ENCODE results near the gene EHBP1. TPM values are rescaled to one million over a fixed set of nuclear protein-coding genes. Genes with fewer than 3 reads are reported as not detected.
"Not testable (repeated sequence)": the region's sequence is repeated elsewhere in the genome, so short reads cannot be mapped to it uniquely, and the experiment has no call there.

EHBP1 gene
- total and polyA plus RNA-seq, 4 experiments from 2014 or later, result 9.2 to 31.9 (median 21.0) TPM

- Mint-ChIP-seq H3K4me3 (no peak overlapping the region), H3K36me3 (no peaks in the 10 kb centered on the region), H3K27me3 (no peaks in the 10 kb centered on the region), H3K9me3 (no peaks in the 10 kb centered on the region), H3K4me1 (peaks cover 0 to 15% (median 12%) of the 10 kb centered on the region in 4 donors), H3K27ac (no peak overlapping the region)
- ChIA-PET POLR2A (ENCODE audit: partially characterized antibody) (no interaction called here), CTCF (ENCODE audit: partially characterized antibody) (no interaction called here)
- Histone ChIP-seq H3K27ac (ENCODE audit: low read depth, low read length) (no peak overlapping the region), H3K9me3 (ENCODE audit: control insufficient read depth in 1 of 2, low read length in 2 of 2) (no peaks in the 10 kb centered on the region), H3K4me1 (ENCODE audit: insufficient read depth, low read length) (no peaks in the 10 kb centered on the region), H3K4me3 (ENCODE audit: low read length in 2 of 2) (no peak overlapping the region), H3K27me3 (ENCODE audit: insufficient read depth, low read length) (no peaks in the 10 kb centered on the region), H3K36me3 (ENCODE audit: insufficient read depth, low read length) (no peaks in the 10 kb centered on the region)
- no peak for DNase-seq
- intact Hi-C loops (cut with micrococcal nuclease), result no loop called here
Measured at GRCh38 chr2:62741954-62742722, 36.6 kb downstream of the EHBP1 start.

GRCh38 chr2:62743506-62743905 is 38.0 kb downstream of the EHBP1 start:
- Histone ChIP-seq H3K4me3 (ENCODE audit: low read length in 2 of 2) (no peak overlapping the region), H3K27me3 (ENCODE audit: insufficient read depth, low read length) (no peaks in the 10 kb centered on the region), H3K27ac (ENCODE audit: low read depth, low read length) (no peak overlapping the region), H3K36me3 (ENCODE audit: insufficient read depth, low read length) (no peaks in the 10 kb centered on the region), H3K4me1 (ENCODE audit: insufficient read depth, low read length) (no peaks in the 10 kb centered on the region), H3K9me3 (ENCODE audit: control insufficient read depth in 1 of 2, low read length in 2 of 2) (no peaks in the 10 kb centered on the region)
- no peak overlapping the region for H3K27ac Mint-ChIP-seq
- no peak for DNase-seq
- intact Hi-C loops (cut with micrococcal nuclease), result no loop called here
- no peaks in the 10 kb centered on the region for H3K27me3 Mint-ChIP-seq
- ChIA-PET POLR2A (ENCODE audit: partially characterized antibody) (no interaction called here), CTCF (ENCODE audit: partially characterized antibody) (no interaction called here)
- peaks cover 0 to 15% (median 7%) of the 10 kb centered on the region in 4 donors for H3K4me1 Mint-ChIP-seq
- peaks cover 4 to 6% of the 10 kb centered on the region in 2 donors for H3K36me3 Mint-ChIP-seq
- H3K9me3 Mint-ChIP-seq, result peaks cover 0 to 3% (median 0%) of the 10 kb centered on the region in 8 donors
- H3K4me3 Mint-ChIP-seq, result no peak overlapping the region

GRCh38 chr2:62744603-62745002 is 39.1 kb downstream of the EHBP1 start:
- no peak overlapping the region for H3K4me3 Mint-ChIP-seq
- Histone ChIP-seq H3K27me3 (ENCODE audit: insufficient read depth, low read length) (no peaks in the 10 kb centered on the region), H3K4me3 (ENCODE audit: low read length in 2 of 2) (no peak overlapping the region), H3K9me3 (ENCODE audit: control insufficient read depth in 1 of 2, low read length in 2 of 2) (no peaks in the 10 kb centered on the region), H3K27ac (ENCODE audit: low read depth, low read length) (no peak overlapping the region), H3K36me3 (ENCODE audit: insufficient read depth, low read length) (no peaks in the 10 kb centered on the region), H3K4me1 (ENCODE audit: insufficient read depth, low read length) (no peaks in the 10 kb centered on the region)
- ChIA-PET POLR2A (ENCODE audit: partially characterized antibody) (no interaction called here), CTCF (ENCODE audit: partially characterized antibody) (no interaction called here)
- H3K4me1 Mint-ChIP-seq, result peaks cover 0 to 15% (median 7%) of the 10 kb centered on the region in 4 donors
- H3K27ac Mint-ChIP-seq, result no peak overlapping the region
- peaks cover 7 to 10% of the 10 kb centered on the region in 2 donors for H3K36me3 Mint-ChIP-seq
- no peak for DNase-seq
- intact Hi-C loops (cut with micrococcal nuclease), result no loop called here
- H3K27me3 Mint-ChIP-seq, result no peaks in the 10 kb centered on the region
- peaks cover 0 to 3% (median under 1%) of the 10 kb centered on the region in 8 donors for H3K9me3 Mint-ChIP-seq

GRCh38 chr2:62745891-62746481 is 40.5 kb downstream of the EHBP1 start:
- Mint-ChIP-seq H3K9me3 (peaks cover 0 to 14% (median 5%) of the 10 kb centered on the region in 8 donors), H3K27ac (no peak overlapping the region), H3K27me3 (no peaks in the 10 kb centered on the region), H3K4me1 (peaks cover 0 to 20% (median 8%) of the 10 kb centered on the region in 4 donors), H3K36me3 (peaks cover 19 to 23% of the 10 kb centered on the region in 2 donors), H3K4me3 (no peak overlapping the region)
- intact Hi-C loops (cut with micrococcal nuclease), result no loop called here
- H3K9me3 ChIP-seq (ENCODE audit: control insufficient read depth in 1 of 2, low read length in 2 of 2), result no peaks in the 10 kb centered on the region
- no peaks in the 10 kb centered on the region for H3K4me1 ChIP-seq (ENCODE audit: insufficient read depth, low read length)
- no peak overlapping the region for H3K27ac ChIP-seq (ENCODE audit: low read depth, low read length)
- ChIA-PET CTCF (ENCODE audit: partially characterized antibody) (no interaction called here), POLR2A (ENCODE audit: partially characterized antibody) (interaction anchor here (0.7 kb wide), 1 partner anchor 1729 kb away, joined by 4 read pairs; no protein-coding TSS in a partner anchor)
- H3K27me3 ChIP-seq (ENCODE audit: insufficient read depth, low read length), result no peaks in the 10 kb centered on the region
- no peak for DNase-seq
- no peaks in the 10 kb centered on the region for H3K36me3 ChIP-seq (ENCODE audit: insufficient read depth, low read length)
- no peak overlapping the region for H3K4me3 ChIP-seq (ENCODE audit: low read length in 2 of 2)

GRCh38 chr2:62747169-62747568 is 41.7 kb downstream of the EHBP1 start:
- no peak for DNase-seq
- POLR2A ChIA-PET (ENCODE audit: partially characterized antibody), result no interaction called here
- peaks cover 2 to 30% (median 10%) of the 10 kb centered on the region in 4 donors for H3K4me1 Mint-ChIP-seq
- H3K9me3 Mint-ChIP-seq, result peaks cover 0 to 18% (median 6%) of the 10 kb centered on the region in 8 donors
- no peak overlapping the region for H3K27ac ChIP-seq (ENCODE audit: low read depth, low read length)
- intact Hi-C loops (cut with micrococcal nuclease), result no loop called here
- H3K27ac Mint-ChIP-seq, result no peak overlapping the region
- no peaks in the 10 kb centered on the region for H3K27me3 Mint-ChIP-seq
- H3K4me3 Mint-ChIP-seq, result no peak overlapping the region
- CTCF ChIA-PET (ENCODE audit: partially characterized antibody), result no interaction called here
- no peaks in the 10 kb centered on the region for H3K4me1 ChIP-seq (ENCODE audit: insufficient read depth, low read length)
- H3K27me3 ChIP-seq (ENCODE audit: insufficient read depth, low read length), result no peaks in the 10 kb centered on the region
- H3K4me3 ChIP-seq (ENCODE audit: low read length in 2 of 2), result no peak overlapping the region
- H3K36me3 ChIP-seq (ENCODE audit: insufficient read depth, low read length), result no peaks in the 10 kb centered on the region
- H3K36me3 Mint-ChIP-seq, result peaks cover 23 to 34% of the 10 kb centered on the region in 2 donors
- H3K9me3 ChIP-seq (ENCODE audit: control insufficient read depth in 1 of 2, low read length in 2 of 2), result no peaks in the 10 kb centered on the region

GRCh38 chr2:62747876-62748275 is 42.4 kb downstream of the EHBP1 start:
- CTCF ChIA-PET (ENCODE audit: partially characterized antibody), result no interaction called here
- no peak overlapping the region for H3K4me3 Mint-ChIP-seq

GRCh38 chr2:62749111-62749510 is 43.6 kb downstream of the EHBP1 start:
- Mint-ChIP-seq H3K36me3 (peaks cover 36 to 53% of the 10 kb centered on the region in 2 donors), H3K4me1 (peaks cover 9 to 32% (median 14%) of the 10 kb centered on the region in 4 donors), H3K9me3 (peaks cover 0 to 26% (median 10%) of the 10 kb centered on the region in 8 donors)
- intact Hi-C loops (cut with micrococcal nuclease); H3K27me3 ChIP-seq (ENCODE audit: insufficient read depth, low read length); DNase-seq; H3K27me3 Mint-ChIP-seq; H3K4me3 ChIP-seq (ENCODE audit: low read length in 2 of 2); H3K4me1 ChIP-seq (ENCODE audit: insufficient read depth, low read length); H3K27ac ChIP-seq (ENCODE audit: low read depth, low read length); H3K9me3 ChIP-seq (ENCODE audit: control insufficient read depth in 1 of 2, low read length in 2 of 2); H3K27ac Mint-ChIP-seq; POLR2A ChIA-PET (ENCODE audit: partially characterized antibody); H3K4me3 Mint-ChIP-seq; CTCF ChIA-PET (ENCODE audit: partially characterized antibody); H3K36me3 ChIP-seq (ENCODE audit: insufficient read depth, low read length): not testable (repeated sequence)

More at GRCh38 chr2:62747876-62748275, 42.4 kb downstream of the EHBP1 start:
- no peaks in the 10 kb centered on the region for H3K27me3 ChIP-seq (ENCODE audit: insufficient read depth, low read length)
- H3K27ac ChIP-seq (ENCODE audit: low read depth, low read length), result no peak overlapping the region
- H3K27me3 Mint-ChIP-seq, result no peaks in the 10 kb centered on the region
- H3K9me3 Mint-ChIP-seq, result peaks cover 0 to 21% (median 9%) of the 10 kb centered on the region in 8 donors
- POLR2A ChIA-PET (ENCODE audit: partially characterized antibody), result no interaction called here
- no peaks in the 10 kb centered on the region for H3K36me3 ChIP-seq (ENCODE audit: insufficient read depth, low read length)
- H3K4me1 ChIP-seq (ENCODE audit: insufficient read depth, low read length), result no peaks in the 10 kb centered on the region
- H3K36me3 Mint-ChIP-seq, result peaks cover 27 to 41% of the 10 kb centered on the region in 2 donors
- intact Hi-C loops (cut with micrococcal nuclease), result no loop called here
- H3K9me3 ChIP-seq (ENCODE audit: control insufficient read depth in 1 of 2, low read length in 2 of 2), result no peaks in the 10 kb centered on the region
- peaks cover 7 to 33% (median 11%) of the 10 kb centered on the region in 4 donors for H3K4me1 Mint-ChIP-seq
- H3K4me3 ChIP-seq (ENCODE audit: low read length in 2 of 2), result no peak overlapping the region
- DNase-seq, result no peak
- H3K27ac Mint-ChIP-seq, result no peak overlapping the region
